ENCODE results near the gene VGLL4.

VGLL4 gene

GRCh38 chr3:11625376-11626083, 18.2 kb downstream of the VGLL4 start:
- DNase-seq = no peak

GRCh38 chr3:11624704-11625375, 18.9 kb downstream of the VGLL4 start:
- DNase-seq = peak; percentile 60

- DNase-seq = peak; percentile 94
These were observed 19.6 kb downstream of the VGLL4 start for GRCh38 chr3:11624161-11624560.

GRCh38 chr3:11622586-11623550, 20.8 kb downstream of the VGLL4 start:
- DNase-seq = no peak

GRCh38 chr3:11621077-11621476, 22.6 kb downstream of the VGLL4 start:
- DNase-seq = no peak

GRCh38 chr3:11619946-11620652, 23.6 kb downstream of the VGLL4 start:
- DNase-seq = no peak

- DNase-seq = no peak
These were observed 24.3 kb downstream of the VGLL4 start for GRCh38 chr3:11619461-11619860.

GRCh38 chr3:11618904-11619303, 24.8 kb downstream of the VGLL4 start:
- no peak for DNase-seq

GRCh38 chr3:11616551-11616950, 27.2 kb downstream of the VGLL4 start:
- DNase-seq = no peak

- no peak for DNase-seq
These were observed 29.7 kb downstream of the VGLL4 start for GRCh38 chr3:11613851-11614487.

- no peak for DNase-seq
These were observed 30.4 kb downstream of the VGLL4 start for GRCh38 chr3:11613319-11613718.

- no peak for DNase-seq
These were observed 31.1 kb downstream of the VGLL4 start for GRCh38 chr3:11612515-11613188.

GRCh38 chr3:11611341-11611799, 32.3 kb downstream of the VGLL4 start:
- DNase-seq = no peak

- DNase-seq = no peak
These were observed 32.9 kb downstream of the VGLL4 start for GRCh38 chr3:11610700-11611275.

GRCh38 chr3:11610044-11610671, 33.6 kb downstream of the VGLL4 start:
- DNase-seq = no peak

- DNase-seq = no peak
These were observed 34.2 kb downstream of the VGLL4 start for GRCh38 chr3:11609481-11609880.

GRCh38 chr3:11607816-11608215, 35.9 kb downstream of the VGLL4 start:
- DNase-seq = no peak

- DNase-seq = no peak
These were observed 36.8 kb downstream of the VGLL4 start for GRCh38 chr3:11606865-11607440.

GRCh38 chr3:11606090-11606784, 37.5 kb downstream of the VGLL4 start:
- DNase-seq = no peak

- DNase-seq = no peak
These were observed 38.3 kb downstream of the VGLL4 start for GRCh38 chr3:11605398-11605797.
